MCF 10A (cell line): Measurements from ENCODE around the gene SYCE3. TPM values are rescaled to one million over a fixed set of nuclear protein-coding genes. Genes with fewer than 3 reads are reported as not detected.
A peak's percentile ranks its signal among the peaks of the same experiment; 100 is the strongest.

Source experiments
- BruUV-seq: library from RNA; stranded (reverse); fragments of 400-500 nt; replicated peaks from 2 replicates; lab custom pipeline; 2021; lab: Mats Ljungman, UMichigan
- CTCF ChIA-PET: fragments of 300-600 bp; sonication (Branson Sonifier 250); formaldehyde crosslinking; extraction: SDS; loops from one replicate; lab custom pipeline; 2021; ENCODE audit warnings: antibody characterized with exemption, inconsistent platforms; lab: Yijun Ruan, JAX
- POLR2A ChIA-PET: fragments of 300-600, 350-650 bp; sonication (Branson Sonifier 250); formaldehyde crosslinking; extraction: SDS; loops from one replicate; lab custom pipeline; 2020; ENCODE audit warnings: antibody characterized with exemption, inconsistent platforms; lab: Yijun Ruan, JAX
- DNase-seq: peaks from one replicate; pipeline ENCODE4 v3.0.0-alpha.2; 2018; ENCODE audit not compliant: unreplicated experiment
- H3K27ac Mint-ChIP-seq: one replicate; pipeline ENCODE4 v1.8.0; 2022; ENCODE audit warnings: mild to moderate bottlenecking, low read depth, mixed read lengths; ENCODE audit not compliant: unreplicated experiment
- H3K27me3 Mint-ChIP-seq: one replicate; pipeline ENCODE4 v1.8.0; 2022; ENCODE audit warnings: mixed read lengths; ENCODE audit not compliant: insufficient read depth, unreplicated experiment
- H3K36me3 Mint-ChIP-seq: one replicate; pipeline ENCODE4 v1.8.0; 2022; ENCODE audit warnings: mild to moderate bottlenecking, moderate library complexity, mixed read lengths; ENCODE audit not compliant: insufficient read depth, unreplicated experiment
- H3K4me1 Mint-ChIP-seq: one replicate; pipeline ENCODE4 v1.8.0; 2022; ENCODE audit warnings: mixed read lengths; ENCODE audit not compliant: insufficient read depth, unreplicated experiment
- H3K4me3 Mint-ChIP-seq: one replicate; pipeline ENCODE4 v1.8.0; 2022; ENCODE audit warnings: mild to moderate bottlenecking, moderate library complexity, mixed read lengths; ENCODE audit not compliant: unreplicated experiment
- H3K9me3 Mint-ChIP-seq: one replicate; pipeline ENCODE4 v1.8.0; 2022; ENCODE audit warnings: mixed read lengths; ENCODE audit not compliant: unreplicated experiment
- intact Hi-C: fragments of 100-400 bp; cut with micrococcal nuclease; formaldehyde crosslinking; loops from 2 replicates; pipeline ENCODE4 v1.14.1; 2022
- total RNA-seq: library from RNA; stranded (reverse); gene quantifications from 2 replicates; pipeline ENCODE4 v1.2.3, GENCODE V29; 2022
- TF ChIP-seq, protein P1 (sequence below): fragments of 200-600 bp; IDR thresholded peaks from one replicate; pipeline ENCODE4 v1.8.0; 2022; ENCODE audit warnings: antibody characterized with exemption, mild to moderate bottlenecking; ENCODE audit not compliant: unreplicated experiment

The SYCE3 gene
- total RNA-seq, 1 experiment from 2014 or later, result 0.82 TPM

DNA sequence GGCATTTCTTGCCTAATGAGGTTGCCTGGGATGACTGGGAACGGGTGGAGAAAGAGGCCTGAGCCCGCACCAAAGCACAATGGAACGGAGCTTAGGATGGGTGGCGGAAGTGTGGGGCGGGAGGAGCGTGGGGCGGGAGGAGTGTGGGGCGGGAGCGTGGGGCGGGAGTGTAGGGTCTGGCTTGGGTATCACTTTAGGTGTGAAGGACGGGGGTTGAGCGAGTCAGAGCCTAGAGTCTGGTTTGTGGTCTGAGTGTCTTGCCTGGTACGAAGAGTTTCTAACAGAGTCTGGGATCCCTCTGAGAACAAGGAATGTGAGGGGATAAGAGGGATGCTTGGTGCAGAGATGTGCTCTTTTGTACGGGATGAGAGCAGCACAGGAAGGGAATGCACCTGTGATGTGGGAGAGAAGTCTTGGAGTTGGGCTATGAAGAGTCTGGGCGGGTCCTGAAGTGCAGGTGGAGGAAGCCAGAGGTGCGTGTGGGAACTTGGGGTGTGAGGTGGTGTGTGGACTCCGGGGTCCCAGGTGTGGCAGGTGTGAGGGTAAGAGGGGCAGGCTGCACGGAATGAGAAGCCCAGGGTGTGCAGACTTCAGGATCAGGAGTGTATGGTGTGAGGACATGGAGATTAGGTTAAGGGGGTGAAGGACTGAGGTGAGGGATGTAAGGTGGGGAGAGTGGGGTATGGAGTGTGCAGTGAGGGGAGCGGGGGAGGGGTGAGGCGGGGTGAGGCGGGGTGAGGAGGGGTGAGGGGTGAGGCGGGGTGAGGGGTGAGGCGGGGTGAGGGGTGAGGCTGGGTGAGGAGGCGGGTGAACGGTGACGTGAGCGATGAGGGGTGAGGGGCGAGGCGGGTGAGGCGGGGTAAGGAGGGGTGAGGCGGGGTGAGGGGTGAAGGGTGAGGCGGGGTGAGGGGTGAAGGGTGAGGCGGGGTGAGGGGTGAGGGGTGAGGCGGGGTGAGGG is 1.0 kb downstream of the SYCE3 start:
- Mint-ChIP-seq H3K4me3 (peak overlapping the region; percentile 15), H3K27ac (no peak overlapping the region), H3K4me1 (peaks cover 28% of the 10 kb centered on the region), H3K27me3 (no peaks in the 10 kb centered on the region), H3K9me3 (no peaks in the 10 kb centered on the region), H3K36me3 (no peaks in the 10 kb centered on the region)
- no TSS peak for BruUV-seq
- ChIA-PET POLR2A (interaction anchor here (1.2 to 2.0 kb wide), 2 partner anchors 32 to 36 kb away, joined by 3 to 15 read pairs; partner anchors contain the start of genes SCO2 and TYMP), CTCF (no interaction called here)
- TF ChIP-seq, protein P1, sequence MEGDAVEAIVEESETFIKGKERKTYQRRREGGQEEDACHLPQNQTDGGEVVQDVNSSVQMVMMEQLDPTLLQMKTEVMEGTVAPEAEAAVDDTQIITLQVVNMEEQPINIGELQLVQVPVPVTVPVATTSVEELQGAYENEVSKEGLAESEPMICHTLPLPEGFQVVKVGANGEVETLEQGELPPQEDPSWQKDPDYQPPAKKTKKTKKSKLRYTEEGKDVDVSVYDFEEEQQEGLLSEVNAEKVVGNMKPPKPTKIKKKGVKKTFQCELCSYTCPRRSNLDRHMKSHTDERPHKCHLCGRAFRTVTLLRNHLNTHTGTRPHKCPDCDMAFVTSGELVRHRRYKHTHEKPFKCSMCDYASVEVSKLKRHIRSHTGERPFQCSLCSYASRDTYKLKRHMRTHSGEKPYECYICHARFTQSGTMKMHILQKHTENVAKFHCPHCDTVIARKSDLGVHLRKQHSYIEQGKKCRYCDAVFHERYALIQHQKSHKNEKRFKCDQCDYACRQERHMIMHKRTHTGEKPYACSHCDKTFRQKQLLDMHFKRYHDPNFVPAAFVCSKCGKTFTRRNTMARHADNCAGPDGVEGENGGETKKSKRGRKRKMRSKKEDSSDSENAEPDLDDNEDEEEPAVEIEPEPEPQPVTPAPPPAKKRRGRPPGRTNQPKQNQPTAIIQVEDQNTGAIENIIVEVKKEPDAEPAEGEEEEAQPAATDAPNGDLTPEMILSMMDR, result no peak
- intact Hi-C loops, result loop anchor here (1.0 kb wide), 2 partner anchors 30 to 35 kb away; no protein-coding TSS in a partner anchor
- no peak for DNase-seq

DNA sequence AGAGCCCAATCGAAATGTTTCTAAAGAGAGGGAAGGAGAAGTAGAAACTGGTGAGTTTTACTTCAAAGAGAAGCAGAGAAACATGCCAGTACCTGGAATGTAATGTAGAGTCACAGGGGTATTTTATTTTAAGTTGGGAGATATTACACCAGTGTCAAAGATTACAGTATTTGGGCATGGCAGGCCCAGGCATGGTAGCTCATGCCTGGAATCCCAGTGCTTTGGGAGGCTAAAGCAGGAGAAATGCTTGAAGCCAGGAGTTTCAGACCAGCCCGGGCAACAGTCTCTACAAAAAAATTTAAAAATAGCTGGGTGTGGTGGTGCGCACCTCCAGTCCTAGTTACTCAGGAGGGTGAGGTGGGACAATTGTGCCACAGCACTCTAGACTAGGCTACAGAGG is 2.7 kb downstream of the SYCE3 start:
- no peaks in the 10 kb centered on the region for H3K27me3 Mint-ChIP-seq
- DNase-seq, result no peak
- H3K4me3 Mint-ChIP-seq, result no peak overlapping the region
- ChIA-PET POLR2A (interaction anchor here (0.8 to 2.0 kb wide), 7 partner anchors 9 to 51 kb away, joined by 3 to 15 read pairs (median 3); partner anchors contain the start of gene SCO2), CTCF (interaction anchor here (0.6 to 1.7 kb wide), 7 partner anchors 9 to 235 kb away, joined by 3 to 5 read pairs (median 4); partner anchors contain the start of gene KLHDC7B)
- no peaks in the 10 kb centered on the region for H3K36me3 Mint-ChIP-seq
- intact Hi-C loops, result no loop called here
- TF ChIP-seq, protein P1, result no peak
- no TSS peak for BruUV-seq
- H3K9me3 Mint-ChIP-seq, result no peaks in the 10 kb centered on the region
- H3K4me1 Mint-ChIP-seq, result peaks cover 28% of the 10 kb centered on the region
- no peak overlapping the region for H3K27ac Mint-ChIP-seq

DNA sequence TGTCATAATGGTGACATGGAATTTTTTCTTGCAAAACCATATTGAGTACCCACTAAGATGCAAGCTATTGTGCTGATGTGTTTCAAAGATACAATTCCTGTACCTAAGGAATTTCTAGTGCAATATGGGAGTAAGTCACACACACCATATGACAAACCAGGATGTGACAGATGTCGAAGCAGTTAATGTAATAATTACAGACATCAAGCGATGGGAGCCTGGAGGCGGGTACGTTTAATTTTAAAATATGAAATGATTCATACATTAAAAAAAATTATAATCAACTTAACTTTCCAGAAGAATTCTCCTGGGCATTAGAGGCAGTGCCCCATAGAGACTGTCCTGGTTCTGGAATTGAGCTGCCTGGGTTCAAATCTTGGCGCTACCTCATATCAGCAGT is 6.0 kb downstream of the SYCE3 start:
- intact Hi-C loops, result no loop called here
- H3K36me3 Mint-ChIP-seq, result no peaks in the 10 kb centered on the region
- no peaks in the 10 kb centered on the region for H3K27me3 Mint-ChIP-seq
- no peak for DNase-seq
- H3K9me3 Mint-ChIP-seq, result no peaks in the 10 kb centered on the region
- peaks cover 14% of the 10 kb centered on the region for H3K4me1 Mint-ChIP-seq
- no peak overlapping the region for H3K27ac Mint-ChIP-seq
- CTCF ChIA-PET, result interaction anchor here (1.0 kb wide), 2 partner anchors 9 to 67 kb away, joined by 3 to 4 read pairs; no protein-coding TSS in a partner anchor
- no peak overlapping the region for H3K4me3 Mint-ChIP-seq
- BruUV-seq, result no TSS peak
- TF ChIP-seq, protein P1, result no peak
- POLR2A ChIA-PET, result interaction anchor here (0.9 to 1.5 kb wide), 2 partner anchors 17 to 31 kb away, joined by 7 to 13 read pairs; partner anchors contain the start of gene SCO2

DNA sequence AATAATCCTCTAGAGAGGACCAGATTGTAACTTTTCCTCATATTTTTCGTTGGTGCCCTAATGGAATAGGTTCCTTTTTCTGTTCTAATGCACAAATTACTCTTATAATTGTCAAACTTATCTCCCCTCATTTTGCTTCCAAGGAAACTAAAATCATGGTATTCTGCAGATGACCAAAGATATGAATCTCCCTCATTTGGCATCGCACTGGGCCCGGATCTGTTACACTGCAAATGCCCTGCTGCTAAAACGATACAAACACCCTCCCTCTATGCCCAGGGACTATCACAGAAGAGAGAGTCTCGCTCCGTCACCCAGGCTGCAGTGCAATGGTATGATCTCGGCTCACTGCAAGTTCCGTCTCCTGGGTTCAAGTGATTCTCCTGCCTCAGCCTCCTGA is 9.4 kb downstream of the SYCE3 start:
- BruUV-seq, result no TSS peak
- ChIA-PET POLR2A (interaction anchor here (1.2 kb wide), 1 partner anchor 13 kb away, joined by 3 read pairs; no protein-coding TSS in a partner anchor), CTCF (interaction anchor here (0.8 kb wide), 1 partner anchor 10 kb away, joined by 3 read pairs; no protein-coding TSS in a partner anchor)
- Mint-ChIP-seq H3K27me3 (no peaks in the 10 kb centered on the region), H3K36me3 (no peaks in the 10 kb centered on the region), H3K27ac (no peak overlapping the region), H3K4me1 (no peaks in the 10 kb centered on the region), H3K4me3 (no peak overlapping the region), H3K9me3 (no peaks in the 10 kb centered on the region)
- intact Hi-C loops, result no loop called here
- DNase-seq, result no peak
- TF ChIP-seq, protein P1, result no peak
